Uterus (tissue), 2 donors: ENCODE data around the gene THRSP.

Experiments used
- CTCF ChIP-seq, 4 experiments: fragments of 200-600 bp in 2 of 4; fragments of 450-650 bp in 2 of 4; sonication (generic) in 2 of 4; IDR thresholded peaks; one replicate each; pipeline ENCODE4 v1.5.1; 2016 to 2019; ENCODE audit warnings: antibody characterized with exemption in 4 of 4, mild to moderate bottlenecking in 2 of 4, moderate library complexity in 1 of 4
- POLR2A ChIP-seq, 2 donors: fragments of 450-650 bp; IDR thresholded peaks; one replicate each; pipeline ENCODE4 v1.6.1; 2016; ENCODE audit warnings: antibody characterized with exemption in 2 of 2, mild to moderate bottlenecking in 1 of 2, moderate library complexity in 1 of 2

GRCh38 chr11:78050964-78051831, 12.5 kb upstream of the THRSP start:
- TF ChIP-seq CTCF (IDR thresholded peaks at IDR 0.05) (no peak), POLR2A (IDR thresholded peaks at IDR 0.05) (no peak)
